Central memory CD4-positive, alpha-beta T cell (primary cell): ENCODE results near the gene NAT9.

Experiments used
- DNase-seq: peaks from one replicate; pipeline ENCODE4 v3.0.0; 2022

Gene NAT9

GRCh38 chr17:74725111-74725510, 51.0 kb downstream of the NAT9 start:
- DNase-seq: no peak

- DNase-seq: no peak
Observed at GRCh38 chr17:74723891-74724290, 52.3 kb downstream of the NAT9 start.

- no peak for DNase-seq
Observed at GRCh38 chr17:74722782-74723181, 53.4 kb downstream of the NAT9 start.
